GM04504 (cell line): Measurements from ENCODE around the gene TFAP2E.

Experiments
- DNase-seq: peaks from one replicate; pipeline ENCODE4 v3.0.0-alpha.2; 2012; ENCODE audit warnings: low read depth

The TFAP2E gene

GRCh38 chr1:35595684-35596083 lies 22.6 kb downstream of the TFAP2E start:
- no peak for DNase-seq

GRCh38 chr1:35597870-35598269 lies 24.8 kb downstream of the TFAP2E start:
- DNase-seq: no peak

GRCh38 chr1:35598895-35599294 lies 25.8 kb downstream of the TFAP2E start:
- no peak for DNase-seq

- no peak for DNase-seq
Observed at GRCh38 chr1:35599411-35599810, 26.3 kb downstream of the TFAP2E start.

GRCh38 chr1:35600593-35600992 lies 27.5 kb downstream of the TFAP2E start:
- no peak for DNase-seq

- DNase-seq: no peak
Observed at GRCh38 chr1:35603468-35603867, 30.4 kb downstream of the TFAP2E start.

GRCh38 chr1:35603941-35604340 lies 30.8 kb downstream of the TFAP2E start:
- no peak for DNase-seq

- no peak for DNase-seq
Observed at GRCh38 chr1:35605071-35605866, 32.2 kb downstream of the TFAP2E start.

- peak; percentile 20 for DNase-seq
Observed at GRCh38 chr1:35605867-35606182, 32.7 kb downstream of the TFAP2E start.

GRCh38 chr1:35611655-35612054 lies 38.5 kb downstream of the TFAP2E start:
- DNase-seq: no peak

GRCh38 chr1:35615440-35615839 lies 42.3 kb downstream of the TFAP2E start:
- no peak for DNase-seq

GRCh38 chr1:35619237-35620121 lies 46.4 kb downstream of the TFAP2E start:
- no peak for DNase-seq

GRCh38 chr1:35622510-35623178 lies 49.5 kb downstream of the TFAP2E start:
- DNase-seq: no peak

GRCh38 chr1:35623832-35624231 lies 50.7 kb downstream of the TFAP2E start:
- DNase-seq: no peak

- DNase-seq: no peak
Observed at GRCh38 chr1:35629051-35629450, 55.9 kb downstream of the TFAP2E start.

GRCh38 chr1:35631396-35631795 lies 58.3 kb downstream of the TFAP2E start:
- no peak for DNase-seq

GRCh38 chr1:35633547-35633946 lies 60.4 kb downstream of the TFAP2E start:
- no peak for DNase-seq

- DNase-seq: peak; percentile 14
Observed at GRCh38 chr1:35637401-35637809, 64.3 kb downstream of the TFAP2E start.

GRCh38 chr1:35640380-35641232 lies 67.5 kb downstream of the TFAP2E start:
- DNase-seq: no peak

- DNase-seq: peak; percentile 86
Observed at GRCh38 chr1:35641233-35641866, 68.2 kb downstream of the TFAP2E start, which contains the start of gene PSMB2. Gene PSMB2 (minus strand): TSS chr1:35641526. CDS start chr1:35641432, 94 bp downstream.

- no peak for DNase-seq
Observed at GRCh38 chr1:35642471-35642955, 69.4 kb downstream of the TFAP2E start.
